Endometrial microvascular endothelial cells (primary cell): ENCODE data around the gene RNF149. TPM values are rescaled to one million over a fixed set of nuclear protein-coding genes. Genes with fewer than 3 reads are reported as not detected.
"Not testable (repeated sequence)": the region's sequence is repeated elsewhere in the genome, so short reads cannot be mapped to it uniquely, and the experiment has no call there.

Experiments used
- in situ Hi-C: cut with HindIII; loops from 2 replicates; pipeline ENCODE4 v1.10.0; 2017; ENCODE audit warnings: low sequenced_read_pairs, low pct_unique_long_range_greater_than_20kb; ENCODE audit errors: inconsistent ontology term
- total RNA-seq: library from RNA; depleted of rRNA; stranded (reverse); fragments of >200 nt; gene quantifications from one replicate; pipeline ENCODE4 v1.2.3, GENCODE V29; 2015; ENCODE audit errors: inconsistent ontology term

RNF149 gene
- total RNA-seq, 1 donor from 2014 or later: 63.8 TPM

DNA sequence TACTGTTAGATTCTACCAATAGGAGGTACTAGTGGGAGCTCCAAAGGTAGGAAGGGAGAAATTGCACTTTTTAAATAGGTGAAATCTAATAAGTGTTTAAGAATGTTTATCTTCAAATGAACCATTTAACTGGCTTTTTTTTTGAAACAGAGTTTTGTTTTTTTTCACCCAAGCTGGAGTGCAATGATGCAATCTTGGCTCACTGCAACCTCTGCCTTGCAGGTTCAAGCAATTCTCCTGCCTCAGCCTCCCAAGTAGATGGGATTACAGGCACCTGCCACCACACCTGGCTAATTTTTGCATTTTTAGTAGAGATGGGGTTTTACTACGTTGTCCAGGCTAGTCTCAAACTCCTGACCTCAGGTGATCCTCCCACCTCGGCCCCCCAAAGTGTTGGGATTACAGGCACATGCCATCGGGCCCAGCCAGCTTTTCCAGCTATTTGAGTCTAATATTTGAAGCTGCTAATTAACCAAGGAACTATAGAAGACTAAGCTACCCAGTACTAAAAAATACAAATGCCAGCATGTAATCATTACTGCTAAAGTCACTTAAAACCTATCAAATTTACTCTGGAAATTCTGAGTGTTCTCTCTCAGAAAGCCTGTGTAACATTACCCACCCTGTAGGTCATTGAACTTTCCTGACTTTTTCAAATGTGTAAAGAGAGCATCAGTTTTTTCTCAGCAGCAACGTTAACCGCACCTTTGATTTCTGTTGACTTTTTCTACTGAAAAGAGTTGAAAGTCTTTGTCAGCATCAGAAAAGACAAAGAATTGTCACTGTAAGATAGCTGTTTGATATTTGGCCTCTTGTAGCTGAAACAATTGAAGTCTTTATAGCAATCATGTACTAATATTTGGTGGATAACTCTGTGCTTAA is 24.6 kb upstream of the RNF149 start:
- in situ Hi-C loops: no loop called here

DNA sequence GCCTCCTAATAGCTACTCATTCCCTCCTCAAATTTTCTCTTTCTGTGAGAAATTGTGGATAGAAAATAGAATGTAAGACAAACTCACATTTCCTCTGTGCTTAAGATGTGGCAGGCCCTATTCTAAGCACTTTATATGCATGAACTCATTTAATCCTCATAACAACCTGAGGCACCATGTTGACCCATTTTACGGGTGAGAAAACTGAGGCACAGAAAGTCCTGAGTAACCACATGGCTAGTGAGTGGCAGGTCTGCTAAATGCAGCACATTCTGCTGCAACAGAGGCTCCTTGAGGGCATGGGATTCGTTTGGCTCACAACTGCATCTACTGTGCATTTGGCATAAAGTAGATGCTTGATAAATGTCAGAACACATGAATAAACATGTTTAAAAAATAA is 22.7 kb upstream of the RNF149 start:
- in situ Hi-C loops: no loop called here

DNA sequence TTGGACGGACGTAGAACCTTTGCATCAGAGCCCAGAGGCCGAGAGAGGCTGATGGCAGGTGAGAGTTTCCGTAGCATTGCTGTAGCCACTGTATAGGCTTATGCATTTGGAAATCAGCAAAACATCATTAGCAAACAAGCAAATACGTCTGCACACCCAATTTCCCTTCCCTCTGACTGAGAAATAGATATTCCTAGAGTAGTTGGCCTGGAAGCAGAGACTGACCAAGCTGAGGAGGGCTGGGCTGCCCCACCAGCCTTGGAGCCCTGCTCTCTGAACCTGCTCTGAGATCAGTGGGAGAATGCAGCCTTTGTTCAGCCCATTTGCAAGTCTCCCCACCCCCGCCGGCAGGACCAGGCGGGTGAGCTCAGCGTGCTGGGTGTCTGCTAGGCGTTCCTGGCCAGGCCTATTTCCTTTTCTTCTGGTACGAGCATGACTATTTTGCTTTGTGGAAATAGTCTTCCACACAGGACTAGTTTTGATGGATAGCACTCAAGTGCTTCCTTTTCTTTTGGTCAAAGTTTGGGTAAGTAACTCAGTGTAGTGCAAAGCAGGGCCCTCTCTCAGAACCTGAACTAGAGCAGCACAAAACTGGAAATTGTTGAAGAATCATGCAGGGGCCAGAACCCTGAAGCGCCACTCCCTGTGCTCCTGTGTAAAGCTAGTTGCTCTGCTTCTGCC is 21.9 kb upstream of the RNF149 start:
- in situ Hi-C loops: no loop called here

DNA sequence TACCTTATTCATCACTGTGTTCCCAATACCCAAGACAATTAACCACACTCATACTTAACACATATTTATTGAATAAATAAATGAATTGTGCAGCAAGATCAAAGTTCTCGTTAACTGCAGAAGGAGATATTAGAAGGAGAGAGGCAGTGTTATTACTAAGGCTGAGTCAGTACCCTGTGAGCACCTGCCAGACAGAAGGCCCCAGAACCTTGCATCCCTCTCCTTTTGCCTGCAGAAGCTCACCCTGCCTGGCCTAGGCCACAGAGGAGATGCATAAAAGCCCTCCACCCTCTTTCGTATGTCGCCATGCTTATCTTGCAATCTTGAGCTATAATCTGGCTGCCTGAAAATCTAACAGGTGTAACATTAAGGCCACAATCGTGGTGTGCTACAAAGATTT is 20.5 kb upstream of the RNF149 start:
- in situ Hi-C loops: no loop called here

DNA sequence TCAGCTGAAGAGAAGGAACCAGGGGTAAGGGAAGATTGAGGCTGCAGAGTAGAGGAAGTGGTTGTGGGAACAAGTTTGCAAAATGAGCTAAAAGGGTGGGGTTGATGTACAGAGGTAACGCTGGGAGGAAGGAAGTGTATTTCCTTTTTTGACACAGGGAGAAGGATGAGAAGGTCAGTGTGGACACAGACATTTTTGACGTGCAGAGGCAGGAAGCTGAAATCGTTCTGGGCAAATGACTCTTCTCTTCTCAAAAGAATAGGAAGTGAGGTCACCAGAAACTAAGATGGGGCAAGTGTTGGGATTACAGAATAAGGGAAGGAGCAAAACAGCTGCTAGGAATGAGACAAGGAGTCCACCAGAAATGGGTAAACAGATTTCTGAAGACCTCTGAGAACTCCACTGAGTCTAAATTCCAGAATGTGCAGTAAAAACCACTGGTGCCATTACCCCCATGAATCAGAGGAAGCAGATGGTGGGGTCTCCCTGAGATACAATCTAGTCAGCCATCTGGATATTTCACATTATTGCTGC is 20.0 kb upstream of the RNF149 start:
- in situ Hi-C loops: no loop called here

DNA sequence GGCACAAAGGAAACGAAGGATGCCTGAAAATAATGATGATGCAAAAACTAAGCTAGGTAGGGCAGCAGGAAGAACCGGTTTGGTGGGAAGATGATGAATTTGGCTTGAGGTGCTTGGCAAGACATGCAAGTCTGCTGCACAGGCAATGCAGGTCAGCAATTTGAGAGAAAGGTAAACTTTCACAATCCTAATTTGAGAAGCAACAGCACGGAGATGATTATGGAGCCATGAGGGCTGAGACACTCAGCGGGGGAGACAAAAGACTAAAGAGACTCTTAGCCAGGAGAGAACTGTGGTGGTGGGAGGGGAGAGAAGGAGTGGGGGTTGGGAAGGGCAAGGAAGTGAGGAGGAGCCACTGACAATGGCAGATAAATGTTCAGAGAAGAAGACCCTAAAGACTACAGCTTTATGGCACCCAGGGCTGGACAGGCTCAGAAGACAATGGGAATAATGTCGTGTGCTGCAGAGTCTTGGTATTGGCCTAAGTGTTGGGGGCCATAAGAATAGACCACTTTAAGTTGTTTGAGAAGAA is 19.4 kb upstream of the RNF149 start:
- in situ Hi-C loops: no loop called here

DNA sequence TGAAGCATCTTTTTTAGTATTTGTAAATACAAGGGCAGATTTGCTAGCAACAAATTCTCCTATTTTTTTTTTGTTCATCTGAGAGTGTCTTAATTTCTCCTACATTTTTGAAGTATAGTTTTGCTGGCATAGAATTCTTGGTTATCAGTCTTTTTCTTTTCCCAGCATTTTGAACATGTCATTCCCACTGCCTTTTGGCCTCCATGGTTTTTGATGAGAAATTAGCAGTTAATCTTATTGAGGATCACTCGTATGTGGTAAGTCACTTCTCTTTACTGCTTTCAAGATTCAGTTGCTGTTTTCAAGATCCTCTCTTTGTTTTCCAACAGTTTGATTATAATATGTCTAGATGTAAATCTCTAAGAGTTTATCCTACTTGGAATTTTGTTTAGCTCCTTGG is 16.9 kb upstream of the RNF149 start:
- in situ Hi-C loops: no loop called here

DNA sequence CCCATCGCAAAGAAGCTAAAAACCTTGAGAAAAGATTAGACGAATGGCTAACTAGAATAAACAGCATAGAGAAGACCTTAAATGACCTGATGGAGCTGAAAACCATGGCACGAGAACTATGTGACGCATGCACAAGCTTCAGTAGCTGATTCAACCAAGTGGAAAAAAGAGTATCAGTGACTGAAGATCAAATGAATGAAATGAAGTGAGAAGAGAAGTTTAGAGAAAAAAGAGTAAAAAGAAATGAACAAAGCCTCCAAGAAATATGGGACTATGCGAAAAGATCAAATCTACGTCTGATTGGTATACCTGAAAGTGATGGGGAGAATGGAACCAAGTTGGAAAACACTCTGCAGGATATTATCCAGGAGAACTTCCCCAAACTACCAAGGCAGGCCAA is 8.1 kb upstream of the RNF149 start:
- in situ Hi-C loops: not testable (repeated sequence)

DNA sequence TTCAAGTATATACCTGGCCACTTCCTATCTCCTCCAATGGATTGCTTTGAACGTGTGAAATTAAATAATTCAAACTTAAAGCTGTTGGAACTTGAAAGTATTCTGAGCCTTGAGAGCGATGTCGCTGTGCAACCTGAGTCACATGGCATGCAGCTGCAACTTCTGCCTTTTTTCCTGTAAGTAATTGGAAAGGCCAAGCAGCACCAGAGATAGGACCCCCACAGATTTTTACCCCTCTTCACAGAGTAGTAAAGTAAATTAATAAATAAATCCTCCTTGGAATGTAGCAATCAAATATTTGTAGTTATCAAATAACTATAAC is 3.2 kb upstream of the RNF149 start:
- in situ Hi-C loops: no loop called here

DNA sequence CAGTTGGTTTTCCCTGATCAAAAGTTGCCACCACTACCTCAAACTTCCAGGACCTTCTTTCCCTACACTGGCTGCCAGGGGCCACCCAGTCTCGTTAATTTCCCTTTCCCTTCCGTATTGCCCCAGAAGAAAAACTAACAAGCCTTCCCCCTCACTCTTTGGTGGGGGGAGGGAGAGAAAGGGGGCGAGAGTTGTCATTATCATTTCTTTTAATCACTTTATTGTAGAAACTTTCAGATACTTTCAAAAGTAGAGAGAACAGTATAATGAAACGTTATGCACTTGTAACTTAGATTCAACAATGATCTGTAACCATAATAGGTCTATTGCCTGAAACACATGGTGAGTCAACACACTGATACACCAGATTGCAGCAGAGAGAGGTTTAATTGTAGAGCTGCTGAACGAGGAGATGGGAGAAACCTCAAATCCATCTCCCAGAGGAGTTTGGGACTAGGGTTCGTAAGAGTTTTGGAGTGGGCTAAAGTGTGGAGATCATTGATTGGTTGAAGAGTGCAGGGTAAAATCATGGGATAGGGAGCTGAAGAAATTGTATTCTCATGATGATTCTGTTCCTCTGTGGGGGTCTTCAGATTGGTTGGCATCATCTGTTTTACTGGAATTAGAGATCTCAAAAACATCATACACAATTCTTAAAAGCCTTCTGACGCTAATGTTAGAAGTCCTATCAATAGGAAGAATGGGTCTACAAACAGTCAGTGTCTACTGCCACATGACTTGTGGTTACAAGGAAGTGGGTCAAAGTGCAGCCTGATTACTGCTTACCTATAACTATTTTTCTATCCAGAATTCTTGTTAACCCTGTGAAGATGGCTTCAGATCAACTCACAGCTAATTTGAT is 2.6 kb upstream of the RNF149 start:
- in situ Hi-C loops: no loop called here

DNA sequence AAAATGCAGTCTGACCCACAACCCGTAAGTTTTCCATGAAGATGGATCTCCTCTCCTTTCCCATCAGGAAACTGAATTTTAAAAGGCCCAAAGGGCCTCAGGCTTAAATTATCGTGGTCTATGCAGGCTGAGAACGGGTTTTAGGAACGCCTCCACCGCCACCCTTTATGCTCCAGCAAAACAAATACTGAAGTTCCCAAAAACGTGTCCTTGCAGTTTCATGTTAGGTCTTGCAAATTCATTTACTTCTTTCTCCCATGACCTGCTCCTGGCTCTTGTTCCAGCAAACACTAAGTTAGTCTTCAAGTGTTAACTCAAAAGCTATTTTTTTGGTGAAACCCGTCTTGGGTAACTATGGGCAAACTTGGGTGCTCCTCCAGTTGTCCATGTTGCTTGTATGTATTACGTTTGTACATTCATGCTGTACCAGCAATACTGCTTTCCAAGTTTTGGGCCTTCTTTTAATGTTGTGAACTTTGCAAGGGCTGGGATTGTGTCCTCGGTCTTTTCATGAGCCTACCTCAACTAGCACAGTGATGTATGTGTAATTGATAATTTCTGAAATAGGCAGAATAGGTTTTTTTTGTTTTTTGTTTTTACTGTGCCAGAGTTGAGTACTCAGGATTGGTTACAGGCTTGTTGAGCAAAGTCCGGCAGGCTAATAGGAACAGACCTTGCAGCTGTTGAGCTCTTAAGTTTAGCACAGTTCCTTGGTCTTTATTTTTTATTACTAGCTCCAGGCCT is 1.8 kb upstream of the RNF149 start:
- in situ Hi-C loops: no loop called here

DNA sequence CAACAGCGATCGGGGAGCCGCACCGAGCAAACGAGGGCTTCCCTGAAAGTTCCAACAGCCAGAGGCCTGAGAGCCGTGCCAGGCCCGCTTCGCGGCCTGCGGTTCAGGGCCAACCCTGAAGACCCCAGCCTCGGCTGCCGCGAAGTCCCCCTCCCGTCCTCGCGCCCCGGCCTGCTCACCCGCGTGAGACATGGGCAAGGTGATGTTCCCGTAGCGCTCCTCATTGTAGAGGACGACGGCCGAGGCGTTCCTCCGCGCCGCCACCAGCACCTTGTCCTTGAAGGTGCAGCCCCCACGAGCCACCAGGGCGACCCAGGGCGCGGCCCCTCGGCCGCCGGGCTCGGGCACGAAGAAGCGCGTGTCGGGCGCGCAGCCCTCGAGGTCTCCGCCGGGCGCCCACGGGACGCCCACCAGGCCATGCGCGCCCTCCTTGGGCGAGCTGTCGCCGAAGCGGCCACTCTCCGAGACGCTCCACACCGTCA is 510 bp downstream of the RNF149 start:
- in situ Hi-C loops: no loop called here

DNA sequence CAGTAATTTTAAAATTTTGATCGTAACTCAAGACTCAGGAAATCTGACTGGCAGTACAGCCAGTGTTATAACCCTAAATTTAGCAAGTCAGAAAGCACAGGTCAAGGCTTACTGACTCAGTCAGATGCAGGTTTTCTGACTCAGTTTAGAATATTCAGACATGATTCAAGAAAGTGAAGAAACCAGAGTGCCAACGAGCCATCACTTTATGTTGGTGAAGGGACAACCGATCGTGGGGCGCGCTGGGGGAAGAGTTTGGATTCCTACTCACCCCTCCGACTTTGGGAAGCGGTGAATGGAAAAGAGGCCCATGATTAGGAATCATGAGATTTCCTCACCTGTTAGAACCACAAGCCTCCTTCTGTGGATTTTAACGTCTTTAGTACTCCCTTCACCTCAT is 998 bp downstream of the RNF149 start:
- in situ Hi-C loops: no loop called here

DNA sequence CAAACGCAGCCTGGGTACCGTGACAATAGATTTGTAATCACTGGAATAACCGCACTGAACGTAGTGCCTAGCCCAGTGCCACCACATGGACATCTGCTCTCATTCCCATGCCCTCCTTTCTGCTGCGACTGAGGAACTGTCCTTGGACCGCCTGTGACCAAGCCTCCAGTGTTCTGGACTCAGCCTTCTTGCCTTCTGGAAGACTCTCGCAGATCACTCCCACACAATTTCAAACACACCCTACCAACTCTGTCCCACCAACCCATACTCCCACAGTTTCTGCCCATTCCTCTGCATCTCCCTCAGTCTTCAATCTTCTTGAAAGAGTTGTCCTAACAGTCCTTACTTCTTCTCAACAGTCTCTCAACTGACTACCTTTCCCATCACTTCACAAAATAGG is 2.1 kb downstream of the RNF149 start:
- in situ Hi-C loops: no loop called here

DNA sequence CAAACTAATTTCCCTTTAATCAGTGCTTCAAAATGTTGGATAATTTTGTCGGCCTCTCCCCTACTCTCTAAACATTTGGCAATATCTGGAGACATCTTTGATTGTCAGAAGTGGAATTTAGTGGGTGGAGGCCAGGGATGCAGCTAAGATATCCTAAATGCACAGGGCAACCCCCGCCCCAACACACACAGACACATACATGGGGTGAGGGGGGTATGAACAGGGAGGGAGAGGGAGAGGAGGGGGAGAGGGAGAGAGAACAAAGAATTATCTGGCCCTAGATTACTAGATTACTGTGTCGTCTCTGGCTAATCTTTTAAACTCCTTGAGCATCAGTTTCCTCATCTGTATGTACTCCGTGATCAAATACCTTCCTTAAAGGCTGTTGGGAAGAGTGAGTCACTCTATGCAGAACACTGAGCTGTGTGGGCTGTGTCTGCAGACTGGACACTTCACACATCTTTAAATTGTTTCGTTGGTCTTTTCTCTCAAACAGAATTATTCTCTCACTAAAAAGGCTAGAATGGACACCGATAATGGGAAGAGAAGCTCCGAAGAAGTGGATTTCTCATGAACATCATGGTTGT is 2.9 kb downstream of the RNF149 start:
- in situ Hi-C loops: no loop called here

DNA sequence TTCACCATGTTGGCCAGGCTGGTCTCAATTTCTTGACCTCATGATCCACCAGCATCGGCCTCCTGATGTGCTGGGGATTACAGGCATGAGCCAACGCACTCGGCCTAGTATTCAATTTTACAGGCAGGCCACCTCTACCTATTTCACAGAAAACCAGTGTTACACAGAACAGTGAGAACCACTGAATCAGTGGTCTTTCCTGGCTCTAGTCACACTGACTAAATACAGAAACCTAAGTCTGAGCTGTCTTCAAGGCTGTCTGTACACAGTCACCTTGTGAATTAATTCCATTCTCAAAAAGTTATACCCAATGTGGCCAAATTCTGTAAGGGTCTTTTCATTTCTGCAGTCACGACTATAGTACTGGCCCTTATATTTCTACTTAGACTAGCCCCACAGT is 3.5 kb downstream of the RNF149 start:
- in situ Hi-C loops: no loop called here

DNA sequence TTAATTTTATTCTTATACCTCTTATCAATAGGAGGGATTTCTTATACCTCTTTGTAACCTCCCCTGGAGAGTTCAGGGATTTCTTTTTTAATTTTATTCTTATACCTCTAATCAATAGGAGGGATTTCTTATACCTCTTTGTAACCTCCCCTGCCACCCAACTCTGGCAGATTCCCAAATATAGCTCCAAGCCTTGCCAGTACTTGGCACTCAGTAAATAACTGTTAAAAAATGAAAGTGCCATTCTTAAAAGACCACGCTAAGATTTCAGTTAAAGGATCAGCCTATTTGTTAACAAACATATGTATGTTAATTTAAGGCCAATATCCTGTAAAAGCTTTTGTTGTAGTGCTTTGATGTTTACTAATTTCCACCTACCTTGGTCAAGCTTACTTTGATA is 4.8 kb downstream of the RNF149 start:
- in situ Hi-C loops: no loop called here

DNA sequence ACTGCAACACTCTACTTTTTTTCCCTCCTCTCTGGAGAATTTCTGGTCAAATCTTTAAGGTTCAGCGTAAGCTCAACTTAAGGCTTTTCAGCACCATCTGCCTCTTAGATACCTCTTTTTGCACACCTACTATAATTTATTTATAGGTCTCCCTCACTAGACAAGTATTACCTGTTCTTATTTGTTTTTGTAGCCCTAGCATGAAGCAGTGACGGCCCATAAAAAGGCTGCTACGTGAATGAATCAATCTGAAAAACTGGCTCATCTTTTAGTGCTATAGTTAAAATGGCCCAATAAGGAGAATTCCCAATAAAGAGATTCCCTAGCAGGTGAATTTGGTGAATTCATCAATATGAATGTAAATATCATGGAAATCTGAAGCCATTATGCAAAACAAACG is 6.5 kb downstream of the RNF149 start:
- in situ Hi-C loops: no loop called here
